CD4-positive, alpha-beta T cell treated with Interleukin-17A for 4 hours (primary cell): ENCODE data around the gene FRAT2.
"Not testable (repeated sequence)": the region's sequence is repeated elsewhere in the genome, so short reads cannot be mapped to it uniquely, and the experiment has no call there.

Experiments
- DNase-seq: peaks from one replicate; pipeline ENCODE4 v3.0.0-alpha.2; 2020; ENCODE audit warnings: mixed read lengths

FRAT2 gene

DNA sequence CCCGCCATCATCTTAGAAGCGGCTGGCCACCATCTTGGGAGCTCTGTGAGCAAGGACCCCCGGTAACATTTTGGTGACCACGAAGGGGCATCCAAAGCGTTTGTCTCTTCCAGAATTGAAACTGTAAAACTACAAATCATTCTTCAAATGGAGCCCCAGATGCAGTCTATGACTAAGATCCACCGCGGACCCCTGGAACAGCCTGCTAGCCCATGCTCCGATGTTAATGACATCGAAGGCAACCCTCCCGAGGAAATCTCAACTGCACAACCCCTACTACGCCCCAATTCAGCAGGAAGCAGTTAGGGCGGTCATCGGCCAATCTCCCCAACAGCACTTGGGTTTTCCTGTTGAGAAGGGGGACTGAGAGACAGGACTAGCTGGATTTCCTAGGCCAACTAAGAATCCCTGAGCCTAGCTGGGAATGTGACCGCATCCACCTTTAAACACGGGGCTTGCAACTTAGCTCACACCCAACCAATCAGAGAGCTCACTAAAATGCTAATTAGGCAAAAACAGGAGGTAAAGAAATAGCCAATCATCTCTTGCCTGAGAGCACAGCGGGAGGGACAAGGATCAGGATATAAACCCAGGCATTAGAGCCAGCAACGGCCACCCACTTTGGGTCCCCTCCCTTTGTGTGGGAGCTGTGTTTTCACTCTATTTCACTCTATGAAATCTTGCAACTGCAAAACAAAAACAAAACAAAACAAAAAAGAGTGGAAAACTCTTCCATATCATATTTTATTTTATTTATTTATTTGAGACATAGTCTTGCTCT lies 43.8 kb downstream of the FRAT2 start:
- not testable (repeated sequence) for DNase-seq

DNA sequence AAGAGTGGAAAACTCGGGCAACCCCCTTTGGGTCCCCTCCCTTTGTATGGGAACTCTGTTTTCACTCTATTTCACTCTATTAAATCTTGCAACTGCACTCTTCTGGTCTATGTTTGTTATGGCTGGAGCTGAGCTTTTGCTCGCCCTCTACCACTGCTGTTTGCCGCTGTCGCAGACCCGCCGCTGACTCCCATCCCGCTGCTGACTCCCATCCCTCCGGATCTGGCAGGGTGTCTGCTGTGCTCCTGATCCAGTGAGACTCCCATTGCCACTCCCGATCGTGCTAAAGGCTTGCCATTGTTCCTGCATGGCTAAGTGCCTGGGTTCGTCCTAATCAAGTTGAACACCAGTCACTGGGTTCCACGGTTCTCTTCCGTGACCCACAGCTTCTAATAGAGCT lies 44.5 kb downstream of the FRAT2 start:
- DNase-seq = not testable (repeated sequence)
